ENCODE measurements around the gene FIGLA.

Gene FIGLA

GRCh38 chr2:70733646-70734180 is 56.7 kb downstream of the FIGLA start:
- Histone ChIP-seq H3K4me1 (ENCODE audit: control insufficient read depth, insufficient read depth, low read length) (peaks cover 53% of the 10 kb centered on the region), H3K27me3 (ENCODE audit: control insufficient read depth, insufficient read depth, low read length, poor library complexity, severe bottlenecking) (no peaks in the 10 kb centered on the region), H3K4me3 (ENCODE audit: insufficient read depth, low read depth, low read length) (no peak overlapping the region), H3K36me3 (ENCODE audit: control insufficient read depth, insufficient read depth, low read length) (no peaks in the 10 kb centered on the region), H3K27ac (ENCODE audit: insufficient read depth, low read depth, low read length, poor library complexity, severe bottlenecking) (peak overlapping the region; percentile 60), H3K9me3 (ENCODE audit: control insufficient read depth, low read length) (no peaks in the 10 kb centered on the region)
- 19 to 21% methylated on average over 6 to 7 of the region's 7 CpGs for WGBS, 2 experiments

GRCh38 chr2:70732766-70733645 is 57.4 kb downstream of the FIGLA start:
- no peaks in the 10 kb centered on the region for H3K9me3 ChIP-seq (ENCODE audit: control insufficient read depth, low read length)
- H3K27ac ChIP-seq (ENCODE audit: insufficient read depth, low read depth, low read length, poor library complexity, severe bottlenecking), result peak overlapping the region; percentile 60
- H3K4me1 ChIP-seq (ENCODE audit: control insufficient read depth, insufficient read depth, low read length), result peaks cover 60% of the 10 kb centered on the region
- no peaks in the 10 kb centered on the region for H3K27me3 ChIP-seq (ENCODE audit: control insufficient read depth, insufficient read depth, low read length, poor library complexity, severe bottlenecking)
- no peak overlapping the region for H3K4me3 ChIP-seq (ENCODE audit: insufficient read depth, low read depth, low read length)
- H3K36me3 ChIP-seq (ENCODE audit: control insufficient read depth, insufficient read depth, low read length), result no peaks in the 10 kb centered on the region
- 20 to 21% methylated on average over 6 of the region's 6 CpGs for WGBS, 2 experiments

GRCh38 chr2:70730730-70731129 is 59.7 kb downstream of the FIGLA start:
- H3K27ac ChIP-seq (ENCODE audit: insufficient read depth, low read depth, low read length, poor library complexity, severe bottlenecking), result no peak overlapping the region
- no peak overlapping the region for H3K4me3 ChIP-seq (ENCODE audit: insufficient read depth, low read depth, low read length)
- H3K4me1 ChIP-seq (ENCODE audit: control insufficient read depth, insufficient read depth, low read length), result peaks cover 65% of the 10 kb centered on the region
- no peaks in the 10 kb centered on the region for H3K9me3 ChIP-seq (ENCODE audit: control insufficient read depth, low read length)
- H3K36me3 ChIP-seq (ENCODE audit: control insufficient read depth, insufficient read depth, low read length), result no peaks in the 10 kb centered on the region
- H3K27me3 ChIP-seq (ENCODE audit: control insufficient read depth, insufficient read depth, low read length, poor library complexity, severe bottlenecking), result no peaks in the 10 kb centered on the region
- WGBS, 2 experiments, result 98 to 100% methylated on average over 2 of the region's 2 CpGs

GRCh38 chr2:70729647-70730046 is 60.8 kb downstream of the FIGLA start:
- H3K4me1 ChIP-seq (ENCODE audit: control insufficient read depth, insufficient read depth, low read length), result peaks cover 55% of the 10 kb centered on the region
- H3K4me3 ChIP-seq (ENCODE audit: insufficient read depth, low read depth, low read length), result no peak overlapping the region
- H3K36me3 ChIP-seq (ENCODE audit: control insufficient read depth, insufficient read depth, low read length), result no peaks in the 10 kb centered on the region
- 80% methylated on average over 1 of the region's 1 CpG; no CpG with 5 or more reads in 1 of the 2 experiments for WGBS, 2 experiments
- no peaks in the 10 kb centered on the region for H3K9me3 ChIP-seq (ENCODE audit: control insufficient read depth, low read length)
- no peak overlapping the region for H3K27ac ChIP-seq (ENCODE audit: insufficient read depth, low read depth, low read length, poor library complexity, severe bottlenecking)
- H3K27me3 ChIP-seq (ENCODE audit: control insufficient read depth, insufficient read depth, low read length, poor library complexity, severe bottlenecking), result no peaks in the 10 kb centered on the region

- H3K4me3 ChIP-seq (ENCODE audit: insufficient read depth, low read depth, low read length), result no peak overlapping the region
- H3K27ac ChIP-seq (ENCODE audit: insufficient read depth, low read depth, low read length, poor library complexity, severe bottlenecking), result no peak overlapping the region
- WGBS, 2 experiments, result 64 to 69% methylated on average over 7 of the region's 7 CpGs
- H3K36me3 ChIP-seq (ENCODE audit: control insufficient read depth, insufficient read depth, low read length), result no peaks in the 10 kb centered on the region
- peaks cover 46% of the 10 kb centered on the region for H3K4me1 ChIP-seq (ENCODE audit: control insufficient read depth, insufficient read depth, low read length)
- no peaks in the 10 kb centered on the region for H3K9me3 ChIP-seq (ENCODE audit: control insufficient read depth, low read length)
- no peaks in the 10 kb centered on the region for H3K27me3 ChIP-seq (ENCODE audit: control insufficient read depth, insufficient read depth, low read length, poor library complexity, severe bottlenecking)
Observed at GRCh38 chr2:70728128-70728527, 62.3 kb downstream of the FIGLA start.

Data from ectodermal cell (in vitro differentiated cells).